Upper lobe of left lung (tissue), 6 donors: Measurements from ENCODE around the gene RNLS. TPM values are rescaled to one million over a fixed set of nuclear protein-coding genes. Genes with fewer than 3 reads are reported as not detected.

ENCODE experiments used
- ATAC-seq, 2 donors: fragments of 200-7000 bp; cut with Tn5 transposase; one replicate each; pipeline ENCODE4 v1.9.1; 2022; ENCODE audit warnings: mild to moderate bottlenecking in 2 of 2, moderate library complexity in 2 of 2; ENCODE audit not compliant: low FRiP score in 2 of 2
- DNase-seq, 2 donors: peaks; one replicate each; pipeline ENCODE4 v3.0.0-alpha.2; 2019 to 2020
- H3K27ac ChIP-seq, 4 donors: fragments of 200-600 bp; sonication (generic); one replicate each; pipeline ENCODE4 v1.5.1; 2016 to 2019
- H3K27me3 ChIP-seq, 4 donors: fragments of 200-600 bp; sonication (generic); one replicate each; pipeline ENCODE4 v1.5.1; 2017 to 2019
- H3K36me3 ChIP-seq, 4 donors: fragments of 200-600 bp; sonication (generic); one replicate each; pipeline ENCODE4 v1.5.1; 2016 to 2019
- H3K4me1 ChIP-seq, 4 donors: fragments of 200-600 bp; sonication (generic); one replicate each; pipeline ENCODE4 v1.5.1; 2018 to 2019
- H3K4me3 ChIP-seq, 4 donors: fragments of 200-600 bp; sonication (generic); one replicate each; pipeline ENCODE4 v1.5.1; 2017 to 2019; ENCODE audit warnings: mild to moderate bottlenecking in 2 of 4, moderate library complexity in 1 of 4
- H3K9me3 ChIP-seq, 4 donors: fragments of 200-600 bp; sonication (generic); one replicate each; pipeline ENCODE4 v1.5.1; 2018 to 2019
- CTCF ChIP-seq, 6 experiments: fragments of 450-650 bp in 4 of 6; fragments of 200-600 bp in 2 of 6; sonication (generic) in 2 of 6; IDR thresholded peaks; one replicate each; pipeline ENCODE4 v1.5.1; 2016 to 2019; ENCODE audit warnings: antibody characterized with exemption in 6 of 6
- EP300 ChIP-seq, 4 donors: sonication (generic); formaldehyde crosslinking; IDR thresholded peaks; one replicate each; pipeline ENCODE4 v1.5.1; 2017; ENCODE audit warnings: antibody characterized with exemption in 4 of 4, control low read depth in 2 of 4
- POLR2A ChIP-seq, 4 donors: fragments of 450-650 bp; IDR thresholded peaks; one replicate each; pipeline ENCODE4 v1.5.1; 2016 to 2017; ENCODE audit warnings: antibody characterized with exemption in 4 of 4, mild to moderate bottlenecking in 2 of 4
- POLR2AphosphoS5 ChIP-seq, 2 donors: sonication (generic); formaldehyde crosslinking; IDR thresholded peaks; one replicate each; pipeline ENCODE4 v1.5.1; 2017; ENCODE audit warnings: antibody characterized with exemption in 2 of 2
- WGBS, 2 donors: methylation state at CpG; one replicate each; pipeline ENCODE4 v1.1.5; 2017 to 2018; 5-methylcytosine and 5-hydroxymethylcytosine counted together
- total RNA-seq, 6 donors: library from RNA; depleted of rRNA in 4 of 6; stranded (reverse); fragments of >200 nt in 4 of 6; gene quantifications; one replicate each; pipeline versions ENCODE4 v1.1.0 to v1.2.1, GENCODE V29; 2016 to 2021
- donor health status: DM: no; HTN: no; CAD: no; lungs with moderate emphysema.
- donor health status: DM: no; HTN: yes; CAD: no; lungs with severe emphysema.

Gene RNLS
- total RNA-seq, 6 donors from 2014 or later, result 5.0 to 27.1 (median 15.0) TPM

DNA sequence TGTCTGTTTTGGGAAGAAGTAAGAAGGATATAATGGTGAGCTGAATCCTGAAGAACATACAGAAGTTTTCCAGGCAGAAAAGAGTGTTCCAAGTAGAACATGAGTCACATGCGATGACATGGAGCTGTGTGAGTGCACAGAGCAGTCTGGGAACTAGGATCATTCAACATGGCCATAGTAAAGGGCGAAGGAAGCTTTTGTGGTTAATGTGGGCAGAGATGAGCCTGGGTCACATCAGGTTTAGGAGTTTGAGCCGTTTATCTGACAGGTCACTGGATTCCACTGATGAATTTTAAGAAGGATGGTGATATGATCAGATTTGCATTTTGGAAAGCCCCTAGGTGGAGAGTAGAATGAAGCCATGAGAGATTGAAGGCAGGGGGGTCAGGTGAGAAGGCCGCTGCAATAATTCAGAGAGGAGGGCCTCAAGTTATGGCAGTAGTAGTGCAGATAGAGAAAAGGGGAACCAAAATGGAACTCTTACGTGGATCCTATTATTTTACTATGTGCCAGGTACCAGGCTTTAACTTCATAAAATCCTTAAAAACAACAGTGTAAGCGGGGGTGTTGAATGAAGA is 171.3 kb downstream of the RNLS start:
- no peak for ATAC-seq
- H3K36me3 ChIP-seq, result no peaks in the 10 kb centered on the region
- no peak for DNase-seq
- 88 to 92% methylated on average over 6 of the region's 6 CpGs for WGBS, 2 donors
- no peaks in the 10 kb centered on the region for H3K27me3 ChIP-seq
- H3K9me3 ChIP-seq, result no peaks in the 10 kb centered on the region
- H3K4me1 ChIP-seq, result no peaks in the 10 kb centered on the region
- TF ChIP-seq POLR2A (IDR thresholded peaks at IDR 0.05) (no peak), POLR2AphosphoS5 (IDR thresholded peaks at IDR 0.05) (no peak), EP300 (IDR thresholded peaks at IDR 0.05) (no peak), CTCF (IDR thresholded peaks at IDR 0.05) (no peak)
- H3K27ac ChIP-seq, result no peak overlapping the region
- no peak overlapping the region for H3K4me3 ChIP-seq

- Histone ChIP-seq H3K9me3 (no peaks in the 10 kb centered on the region), H3K4me1 (peaks cover 0 to 2% (median 0%) of the 10 kb centered on the region in 4 donors), H3K4me3 (no peak overlapping the region), H3K27ac (no peak overlapping the region), H3K27me3 (no peaks in the 10 kb centered on the region), H3K36me3 (no peaks in the 10 kb centered on the region)
- ATAC-seq (no peak), DNase-seq (no peak)
- TF ChIP-seq CTCF (IDR thresholded peaks at IDR 0.05), result no peak
- TF ChIP-seq EP300 (IDR thresholded peaks at IDR 0.05), result no peak
- TF ChIP-seq POLR2AphosphoS5 (IDR thresholded peaks at IDR 0.05), result no peak
- TF ChIP-seq POLR2A (IDR thresholded peaks at IDR 0.05), result no peak
- WGBS, 2 donors, result 68 to 79% methylated on average over 1 of the region's 1 CpG
These were observed 173.3 kb downstream of the RNLS start for GRCh38 chr10:88409824-88410223.

DNA sequence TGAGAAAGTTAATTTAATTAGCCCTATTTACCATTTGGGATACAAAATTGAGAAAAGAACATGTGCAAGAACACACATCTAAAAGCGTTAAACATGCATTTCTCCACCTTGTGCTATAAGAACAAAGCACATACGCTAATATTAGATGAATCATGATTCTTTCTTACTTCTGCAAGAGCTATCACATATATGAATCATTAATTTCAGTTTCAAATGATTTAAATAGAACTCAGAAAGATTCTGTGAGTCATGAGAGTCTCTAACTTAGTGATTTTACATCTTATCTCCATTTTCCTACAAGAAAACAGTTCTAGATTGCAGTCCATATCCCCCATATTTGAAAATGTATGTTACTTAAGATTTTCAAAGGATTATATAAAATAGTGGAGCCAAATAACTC is 173.9 kb downstream of the RNLS start:
- Histone ChIP-seq H3K36me3 (no peaks in the 10 kb centered on the region), H3K9me3 (no peaks in the 10 kb centered on the region), H3K4me1 (peaks cover 0 to 4% (median 0%) of the 10 kb centered on the region in 4 donors), H3K27ac (no peak overlapping the region), H3K27me3 (no peaks in the 10 kb centered on the region), H3K4me3 (no peak overlapping the region)
- no peak for DNase-seq
- no peak for ATAC-seq
- TF ChIP-seq EP300 (IDR thresholded peaks at IDR 0.05) (no peak), CTCF (IDR thresholded peaks at IDR 0.05) (no peak), POLR2A (IDR thresholded peaks at IDR 0.05) (no peak), POLR2AphosphoS5 (IDR thresholded peaks at IDR 0.05) (no peak)
- 89 to 90% methylated on average over 2 of the region's 2 CpGs for WGBS, 2 donors

- TF ChIP-seq POLR2AphosphoS5 (IDR thresholded peaks at IDR 0.05) (no peak), POLR2A (IDR thresholded peaks at IDR 0.05) (no peak), CTCF (IDR thresholded peaks at IDR 0.05) (no peak), EP300 (IDR thresholded peaks at IDR 0.05) (no peak)
- no peaks in the 10 kb centered on the region for H3K9me3 ChIP-seq
- ATAC-seq, result no peak
- H3K36me3 ChIP-seq, result no peaks in the 10 kb centered on the region
- H3K4me1 ChIP-seq, result peaks cover 0 to 4% (median 0%) of the 10 kb centered on the region in 4 donors
- H3K27me3 ChIP-seq, result no peaks in the 10 kb centered on the region
- H3K4me3 ChIP-seq, result no peak overlapping the region
- 72 to 80% methylated on average over 2 of the region's 2 CpGs for WGBS, 2 donors
- DNase-seq, result no peak
- H3K27ac ChIP-seq, result no peak overlapping the region
These were observed 175.0 kb downstream of the RNLS start for GRCh38 chr10:88408096-88408495.

DNA sequence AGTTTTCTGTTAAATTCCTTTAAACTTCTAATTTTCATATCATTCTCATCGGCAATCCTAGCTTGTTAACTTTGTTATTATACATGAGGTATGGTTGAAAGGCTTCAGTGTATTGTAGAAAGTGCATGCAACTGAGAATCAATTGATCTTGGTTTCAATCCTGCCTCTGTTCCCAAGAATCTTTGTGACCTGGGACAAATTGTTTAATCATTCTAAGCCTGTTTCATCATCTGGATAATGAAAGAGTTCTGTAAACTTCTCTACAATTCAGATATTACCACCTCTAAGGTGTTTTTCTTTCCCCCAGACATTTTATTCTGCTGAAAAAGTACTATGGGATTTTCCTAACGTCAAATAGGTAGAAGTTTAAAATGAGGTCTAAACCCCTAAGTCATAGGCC is 179.0 kb downstream of the RNLS start:
- H3K4me3 ChIP-seq, result no peak overlapping the region
- H3K27ac ChIP-seq, result no peak overlapping the region
- DNase-seq, result no peak
- WGBS, 2 donors, result 91 to 97% methylated on average over 2 of the region's 2 CpGs
- TF ChIP-seq POLR2AphosphoS5 (IDR thresholded peaks at IDR 0.05) (no peak), POLR2A (IDR thresholded peaks at IDR 0.05) (no peak), CTCF (IDR thresholded peaks at IDR 0.05) (no peak), EP300 (IDR thresholded peaks at IDR 0.05) (no peak)
- peaks cover 0 to 8% (median 0%) of the 10 kb centered on the region in 4 donors for H3K4me1 ChIP-seq
- peaks cover 0 to 4% (median 0%) of the 10 kb centered on the region in 4 donors for H3K9me3 ChIP-seq
- H3K27me3 ChIP-seq, result no peaks in the 10 kb centered on the region
- H3K36me3 ChIP-seq, result no peaks in the 10 kb centered on the region
- ATAC-seq, result no peak
